Endodermal cell (in vitro differentiated cells): ENCODE data around the gene CREB3. TPM values are rescaled to one million over a fixed set of nuclear protein-coding genes. Genes with fewer than 3 reads are reported as not detected.

ENCODE experiments used
- DNase-seq: peaks from one replicate; pipeline ENCODE4 v3.0.0-alpha.2; 2017
- H3K27ac ChIP-seq: 2 replicates; pipeline ENCODE4 v1.5.1; 2013; ENCODE audit warnings: mild to moderate bottlenecking, low read depth, low read length, moderate library complexity
- H3K27me3 ChIP-seq: 2 replicates; pipeline ENCODE4 v1.6.1; 2013; ENCODE audit warnings: mild to moderate bottlenecking, low read length, moderate library complexity; ENCODE audit not compliant: insufficient read depth, control insufficient read depth, poor library complexity, severe bottlenecking
- H3K36me3 ChIP-seq: 2 replicates; pipeline ENCODE4 v1.7.0; 2013; ENCODE audit warnings: mild to moderate bottlenecking, low read length, moderate library complexity; ENCODE audit not compliant: control insufficient read depth, insufficient read depth
- H3K4me1 ChIP-seq: one replicate; pipeline ENCODE4 v1.7.0; 2013; ENCODE audit warnings: low read length; ENCODE audit not compliant: control insufficient read depth, insufficient read depth
- H3K4me3 ChIP-seq: 2 replicates; pipeline ENCODE4 v1.5.1; 2013; ENCODE audit warnings: mild to moderate bottlenecking, low read length, moderate library complexity
- H3K9ac ChIP-seq: 2 replicates; pipeline ENCODE4 v1.6.1; 2013; ENCODE audit warnings: mild to moderate bottlenecking, low read length, moderate library complexity; ENCODE audit not compliant: poor library complexity, severe bottlenecking; ENCODE audit errors: extremely low read depth
- H3K9me3 ChIP-seq: 2 replicates; pipeline ENCODE4 v1.6.1; 2013; ENCODE audit warnings: mild to moderate bottlenecking, low read length, moderate library complexity; ENCODE audit not compliant: control insufficient read depth
- H3K27ac Mint-ChIP-seq: 2 replicates; pipeline ENCODE4 v1.8.0; 2020; ENCODE audit warnings: mixed read lengths
- H3K27me3 Mint-ChIP-seq: 2 replicates; pipeline ENCODE4 v1.8.0; 2021; ENCODE audit warnings: mild to moderate bottlenecking, mixed read lengths; ENCODE audit not compliant: insufficient read depth
- H3K36me3 Mint-ChIP-seq: 2 replicates; pipeline ENCODE4 v1.8.0; 2020; ENCODE audit warnings: low read depth, mixed read lengths
- H3K4me1 Mint-ChIP-seq: 2 replicates; pipeline ENCODE4 v1.8.0; 2020; ENCODE audit warnings: mixed read lengths
- H3K4me3 Mint-ChIP-seq: 2 replicates; pipeline ENCODE4 v1.8.0; 2020; ENCODE audit warnings: mild to moderate bottlenecking, moderate library complexity, mixed read lengths
- H3K9me3 Mint-ChIP-seq: 2 replicates; pipeline ENCODE4 v1.8.0; 2020; ENCODE audit warnings: mild to moderate bottlenecking, mixed read lengths
- CTCF ChIP-seq: fragments of 200-600 bp; sonication (generic); conservative IDR thresholded peaks from 2 replicates; pipeline ENCODE4 v1.5.0; 2021; ENCODE audit warnings: antibody characterized with exemption, mild to moderate bottlenecking
- WGBS, 2 experiments: methylation state at CpG; one replicate each; pipeline versions ENCODE4 v1.1.5 to v1.1.7; 2013; ENCODE audit warnings: missing lambda C conversion rate in 2 of 2, mixed read lengths in 1 of 2; ENCODE audit not compliant: insufficient coverage in 1 of 2, insufficient read length in 1 of 2; 5-methylcytosine and 5-hydroxymethylcytosine counted together
- long read RNA-seq, 4 experiments: library from polyadenylated mRNA in 2 of 4; library from RNA in 1 of 4; library from capped mRNA in 1 of 4; stranded (forward) in 3 of 4; unstranded in 1 of 4; transcript quantifications; one replicate each; pipeline ENCODE4 v2.0.0, GENCODE V29; 2020 to 2021; ENCODE audit warnings: inconsistent platforms in 1 of 4
- polyA plus RNA-seq, 2 experiments: library from polyadenylated mRNA; stranded (reverse); fragments of 50-300 nt; gene quantifications; one replicate each; pipeline ENCODE4 v1.2.3, GENCODE V29; 2013
- total RNA-seq, 2 donors: library from RNA; stranded (reverse); fragmentation: NEBNext Ultra II Directional in 1 of 2; extraction: Animal tissue kit (Norgen Biotek cat#: 25700) in 1 of 2; gene quantifications; 2 replicates in 1 of 2; 3 replicates in 1 of 2; pipeline ENCODE4 v1.2.1, GENCODE V29; 2021

Gene CREB3, protein sequence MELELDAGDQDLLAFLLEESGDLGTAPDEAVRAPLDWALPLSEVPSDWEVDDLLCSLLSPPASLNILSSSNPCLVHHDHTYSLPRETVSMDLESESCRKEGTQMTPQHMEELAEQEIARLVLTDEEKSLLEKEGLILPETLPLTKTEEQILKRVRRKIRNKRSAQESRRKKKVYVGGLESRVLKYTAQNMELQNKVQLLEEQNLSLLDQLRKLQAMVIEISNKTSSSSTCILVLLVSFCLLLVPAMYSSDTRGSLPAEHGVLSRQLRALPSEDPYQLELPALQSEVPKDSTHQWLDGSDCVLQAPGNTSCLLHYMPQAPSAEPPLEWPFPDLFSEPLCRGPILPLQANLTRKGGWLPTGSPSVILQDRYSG
- 10 to 100 TPM; 28.1 to 33.6 TPM for total RNA-seq
- polyA plus RNA-seq (2013, experiment 1 of 2): 31.0 TPM
- polyA plus RNA-seq (2013, experiment 2 of 2): 28.4 TPM
- long read RNA-seq, experiment 1, transcript CREB3-201 (9 exons, 1,832 nt): major isoform, 24 of 32 reads
- long read RNA-seq, experiment 1, partial matches to known transcripts: 5 of 32 reads
- long read RNA-seq, experiment 1, other reads (novel, unspliced or antisense): 3 of 32 reads
- long read RNA-seq, experiment 2, transcript CREB3-201 (9 exons, 1,832 nt): major isoform, 78 of 81 reads
- long read RNA-seq, experiment 2, partial matches to known transcripts: 1 of 81 reads
- long read RNA-seq, experiment 2, other reads (novel, unspliced or antisense): 2 of 81 reads
- long read RNA-seq, experiment 3, transcript CREB3-201 (9 exons, 1,832 nt): major isoform, 195 of 204 reads
- long read RNA-seq, experiment 3, partial matches to known transcripts: 2 of 204 reads
- long read RNA-seq, experiment 3, other reads (novel, unspliced or antisense): 5 of 204 reads
- long read RNA-seq, experiment 4, transcript CREB3-201 (9 exons, 1,832 nt): major isoform, 192 of 196 reads
- long read RNA-seq, experiment 4, partial matches to known transcripts: 2 of 196 reads
- long read RNA-seq, experiment 4, other reads (novel, unspliced or antisense): 1 of 196 reads

DNA sequence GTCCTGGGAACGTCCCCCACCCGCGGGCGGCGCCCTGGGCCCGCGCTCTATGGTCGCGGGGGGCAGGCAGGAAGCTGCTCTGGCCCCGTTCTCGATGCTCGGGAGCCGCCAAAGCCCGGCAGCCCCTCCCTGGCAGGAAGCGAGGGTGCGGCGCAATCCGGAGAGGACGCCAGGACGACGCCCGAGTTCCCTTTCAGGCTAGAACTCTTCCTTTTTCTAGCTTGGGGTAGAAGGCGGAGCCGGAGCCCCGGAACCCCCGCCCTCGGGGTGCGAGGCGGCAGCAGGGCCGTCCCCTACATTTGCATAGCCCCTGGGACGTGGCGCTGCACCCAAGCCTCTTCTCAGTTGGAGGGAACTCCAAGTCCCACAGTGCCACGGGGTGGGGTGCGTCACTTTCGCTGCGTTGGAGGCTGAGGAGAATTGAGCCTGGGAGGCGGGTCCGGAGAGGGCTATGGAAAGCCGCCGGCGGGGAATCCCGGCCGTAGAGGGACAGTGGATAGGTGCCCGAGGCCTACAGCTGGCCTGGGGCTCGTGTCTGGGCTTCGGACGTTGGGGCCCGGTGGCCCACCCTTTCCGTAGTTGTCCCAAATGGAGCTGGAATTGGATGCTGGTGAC, at the start of gene CREB3, which contains the start of gene TLN1:
Gene CREB3, plus strand, starts transcription at position 482 of the 615 bp plus-strand sequence. Its CDS starts 107 bp downstream, at position 589.
Gene TLN1, minus strand, starts transcription at position 11 of the 615 bp plus-strand sequence. CDS start 6,501 bp downstream, outside the sequence.
- Histone ChIP-seq H3K27me3 (no peaks in the 10 kb centered on the region), H3K27ac (peak within 1 kb of the TSS; percentile 83), H3K4me3 (peak within 1 kb of the TSS; percentile 97), H3K9me3 (no peaks in the 10 kb centered on the region), H3K36me3 (peaks cover 33% of the 10 kb centered on the region), H3K9ac (peak within 1 kb of the TSS; percentile 82), H3K4me1 (peaks cover 13% of the 10 kb centered on the region)
- peak; percentile 98 for DNase-seq
- Mint-ChIP-seq H3K27ac (peak within 1 kb of the TSS; percentile 97), H3K36me3 (peaks cover 19% of the 10 kb centered on the region), H3K4me1 (peaks cover 14% of the 10 kb centered on the region), H3K4me3 (no peak within 1 kb of the TSS), H3K27me3 (no peaks in the 10 kb centered on the region), H3K9me3 (no peaks in the 10 kb centered on the region)
- TF ChIP-seq CTCF: no peak
- 0 to 1% methylated on average over 21 to 49 of the region's 49 CpGs for WGBS, 2 experiments

GRCh38 chr9:35683323-35683722, 49.1 kb upstream of the CREB3 start:
- Histone ChIP-seq H3K9ac (no peak overlapping the region), H3K4me3 (no peak overlapping the region), H3K27ac (no peak overlapping the region), H3K27me3 (no peaks in the 10 kb centered on the region), H3K4me1 (peaks cover 14% of the 10 kb centered on the region), H3K36me3 (peaks cover 57% of the 10 kb centered on the region), H3K9me3 (no peaks in the 10 kb centered on the region)
- Mint-ChIP-seq H3K36me3 (peaks cover 54% of the 10 kb centered on the region), H3K9me3 (no peaks in the 10 kb centered on the region), H3K27ac (no peak overlapping the region), H3K27me3 (no peaks in the 10 kb centered on the region), H3K4me3 (no peak overlapping the region), H3K4me1 (peaks cover 36% of the 10 kb centered on the region)
- no peak for TF ChIP-seq CTCF
- no peak for DNase-seq
- WGBS, 2 experiments: 83 to 94% methylated on average over 1 to 2 of the region's 2 CpGs

DNA sequence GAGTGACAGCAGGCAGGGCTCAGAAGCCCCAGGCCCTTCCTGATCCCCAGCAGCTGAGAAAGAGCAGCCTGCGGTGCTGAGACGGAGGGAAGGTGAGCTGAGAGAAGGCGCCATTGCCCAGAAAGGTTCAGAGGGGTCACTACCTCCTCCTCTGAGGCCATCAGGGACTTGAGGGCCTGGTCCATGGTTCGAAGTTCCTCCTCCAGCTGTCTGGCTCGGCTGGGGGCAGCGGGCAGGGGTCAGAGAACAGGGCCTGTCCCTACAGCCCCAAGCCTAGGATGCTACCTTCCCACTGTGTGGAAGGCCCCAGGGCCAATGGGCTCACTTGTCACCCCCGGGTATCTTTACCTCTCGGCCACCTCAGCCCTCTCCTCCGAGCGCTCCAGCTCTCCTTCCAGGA, 47.5 kb upstream of the CREB3 start:
- H3K36me3 Mint-ChIP-seq: peaks cover 54% of the 10 kb centered on the region
- no peak overlapping the region for H3K4me3 Mint-ChIP-seq
- peaks cover 46% of the 10 kb centered on the region for H3K4me1 Mint-ChIP-seq
- H3K27me3 Mint-ChIP-seq: no peaks in the 10 kb centered on the region
- TF ChIP-seq CTCF: no peak
- H3K9me3 Mint-ChIP-seq: no peaks in the 10 kb centered on the region
- WGBS, 2 experiments: 93 to 98% methylated on average over 6 to 10 of the region's 10 CpGs
- no peak overlapping the region for H3K9ac ChIP-seq
- H3K27me3 ChIP-seq: no peaks in the 10 kb centered on the region
- no peak overlapping the region for H3K27ac Mint-ChIP-seq
- peaks cover 16% of the 10 kb centered on the region for H3K4me1 ChIP-seq
- no peak overlapping the region for H3K4me3 ChIP-seq
- peaks cover 59% of the 10 kb centered on the region for H3K36me3 ChIP-seq
- H3K9me3 ChIP-seq: no peaks in the 10 kb centered on the region
- H3K27ac ChIP-seq: no peak overlapping the region
- no peak for DNase-seq
